ENCODE data around the gene DEF6. TPM values are rescaled to one million over a fixed set of nuclear protein-coding genes. Genes with fewer than 3 reads are reported as not detected.

The DEF6 gene
- total RNA-seq, 3 donors from 2014 or later: 4.8 to 14.2 (median 14.1) TPM

- H3K27ac ChIP-seq: no peak overlapping the region
- no peak overlapping the region for H3K4me3 ChIP-seq
- no peaks in the 10 kb centered on the region for H3K4me1 ChIP-seq
- H3K9me3 ChIP-seq: no peaks in the 10 kb centered on the region
- intact Hi-C loops (cut with DNase I; ENCODE audit: low total_unique reads): no loop called here
- no peaks in the 10 kb centered on the region for H3K36me3 ChIP-seq
- no peak for DNase-seq (ENCODE audit: low spot score in 2 of 2)
- H3K27me3 ChIP-seq: no peaks in the 10 kb centered on the region
- no peak for TF ChIP-seq POLR2AphosphoS5 (IDR thresholded peaks at IDR 0.05)
- no peak for TF ChIP-seq POLR2A (IDR thresholded peaks at IDR 0.05)
- no peak for TF ChIP-seq CTCF (IDR thresholded peaks at IDR 0.05)
These were observed 12.1 kb downstream of the DEF6 start for GRCh38 chr6:35309611-35310264.

GRCh38 chr6:35310265-35310831, 12.7 kb downstream of the DEF6 start:
- H3K36me3 ChIP-seq: no peaks in the 10 kb centered on the region
- H3K27me3 ChIP-seq: no peaks in the 10 kb centered on the region
- no peak for TF ChIP-seq POLR2AphosphoS5 (IDR thresholded peaks at IDR 0.05)
- no peak for TF ChIP-seq CTCF (IDR thresholded peaks at IDR 0.05)
- TF ChIP-seq POLR2A (IDR thresholded peaks at IDR 0.05): no peak
- no peaks in the 10 kb centered on the region for H3K9me3 ChIP-seq
- no peak for DNase-seq (ENCODE audit: low spot score in 2 of 2)
- no peak overlapping the region for H3K4me3 ChIP-seq
- no peaks in the 10 kb centered on the region for H3K4me1 ChIP-seq
- intact Hi-C loops (cut with DNase I; ENCODE audit: low total_unique reads): no loop called here
- no peak overlapping the region for H3K27ac ChIP-seq

DNA sequence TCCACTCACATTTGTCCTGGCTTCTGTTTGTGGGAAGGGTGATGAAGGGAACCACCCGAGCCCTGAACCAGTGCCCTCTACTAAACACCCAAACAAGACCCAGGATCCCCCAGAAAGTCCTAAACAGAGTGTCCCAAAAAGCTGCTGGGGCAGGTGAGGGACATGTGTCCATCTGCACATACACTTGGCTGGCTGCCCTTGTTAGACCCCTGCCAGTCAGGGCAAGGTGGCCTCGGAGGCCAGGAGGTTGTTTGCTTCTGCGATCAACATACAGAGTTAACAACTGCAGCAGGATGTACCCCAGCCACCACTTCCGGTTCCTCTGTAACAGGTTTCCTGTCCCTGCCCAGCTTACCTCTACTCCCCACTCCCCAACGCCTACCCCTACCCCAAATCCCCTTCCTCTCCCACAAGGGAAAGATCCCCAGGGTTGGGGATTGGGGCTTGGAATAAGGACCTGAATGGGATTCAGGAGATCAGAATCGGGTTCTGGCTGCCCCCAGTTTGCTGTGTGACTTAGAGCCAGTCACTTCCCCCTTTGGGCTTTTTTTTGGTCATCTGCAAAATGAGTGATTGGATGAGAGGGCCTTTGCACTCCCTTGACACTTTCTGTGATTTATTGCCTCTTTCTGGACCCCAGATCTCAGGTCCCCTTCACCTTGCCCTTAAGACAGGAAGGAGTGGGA, 13.9 kb downstream of the DEF6 start:
- Histone ChIP-seq H3K36me3 (no peaks in the 10 kb centered on the region), H3K9me3 (no peaks in the 10 kb centered on the region), H3K27ac (no peak overlapping the region), H3K4me1 (no peaks in the 10 kb centered on the region), H3K27me3 (no peaks in the 10 kb centered on the region), H3K4me3 (no peak overlapping the region)
- TF ChIP-seq POLR2A (IDR thresholded peaks at IDR 0.05) (no peak), POLR2AphosphoS5 (IDR thresholded peaks at IDR 0.05) (no peak), CTCF (IDR thresholded peaks at IDR 0.05) (no peak)
- intact Hi-C loops (cut with DNase I; ENCODE audit: low total_unique reads): no loop called here
- no peak for DNase-seq (ENCODE audit: low spot score in 2 of 2)

DNA sequence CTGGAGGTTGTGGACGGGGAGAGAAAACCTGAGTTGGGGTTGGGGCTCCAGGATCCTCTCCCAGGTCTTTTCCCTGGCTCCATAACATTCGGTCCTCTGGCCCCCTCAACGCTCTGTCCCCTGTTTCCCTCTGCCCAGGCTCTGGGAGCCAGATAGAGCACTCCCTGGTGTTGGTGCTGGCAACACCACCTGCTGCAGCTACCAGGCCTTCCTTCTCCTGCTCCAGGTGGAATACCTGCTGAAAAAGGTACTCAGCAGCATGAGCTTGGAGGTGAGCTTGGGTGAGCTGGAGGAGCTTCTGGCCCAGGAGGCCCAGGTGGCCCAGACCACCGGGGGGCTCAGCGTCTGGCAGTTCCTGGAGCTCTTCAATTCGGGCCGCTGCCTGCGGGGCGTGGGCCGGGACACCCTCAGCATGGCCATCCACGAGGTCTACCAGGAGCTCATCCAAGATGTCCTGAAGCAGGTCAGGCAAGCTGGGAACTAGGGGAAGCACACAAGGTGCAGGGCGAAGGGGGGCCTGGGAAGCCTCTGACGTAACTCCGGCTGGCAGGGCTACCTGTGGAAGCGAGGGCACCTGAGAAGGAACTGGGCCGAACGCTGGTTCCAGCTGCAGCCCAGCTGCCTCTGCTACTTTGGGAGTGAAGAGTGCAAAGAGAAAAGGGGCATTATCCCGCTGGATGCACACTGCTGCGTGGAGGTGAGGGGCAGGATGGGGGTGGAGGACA, 14.6 kb downstream of the DEF6 start:
- H3K9me3 ChIP-seq: no peaks in the 10 kb centered on the region
- intact Hi-C loops (cut with DNase I; ENCODE audit: low total_unique reads): no loop called here

DNA sequence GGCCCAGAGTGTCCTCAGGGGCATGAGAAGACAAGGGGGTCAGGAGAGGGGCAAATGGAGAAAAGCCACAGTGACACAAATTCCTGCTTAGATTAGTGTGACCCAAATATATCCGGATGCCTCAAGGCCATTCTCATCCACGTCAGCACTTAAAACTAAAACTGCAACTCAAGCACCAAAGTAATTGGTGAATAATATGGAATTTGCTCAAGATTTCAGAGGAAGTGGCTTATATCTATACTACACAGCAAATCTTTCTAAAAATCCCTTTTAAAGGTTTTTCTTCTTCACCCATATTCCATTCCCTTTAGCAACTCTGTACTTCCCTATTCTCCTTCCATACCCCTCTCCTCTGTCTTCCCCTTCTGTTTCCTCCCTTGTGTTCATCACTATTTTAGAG, 15.2 kb downstream of the DEF6 start:
- no peaks in the 10 kb centered on the region for H3K4me1 ChIP-seq
- H3K36me3 ChIP-seq: no peaks in the 10 kb centered on the region
- DNase-seq (ENCODE audit: low spot score in 2 of 2): no peak
- H3K4me3 ChIP-seq: no peak overlapping the region
- H3K9me3 ChIP-seq: no peaks in the 10 kb centered on the region
- TF ChIP-seq POLR2A (IDR thresholded peaks at IDR 0.05) (no peak), POLR2AphosphoS5 (IDR thresholded peaks at IDR 0.05) (no peak), CTCF (IDR thresholded peaks at IDR 0.05) (no peak)
- H3K27me3 ChIP-seq: no peaks in the 10 kb centered on the region
- intact Hi-C loops (cut with DNase I; ENCODE audit: low total_unique reads): no loop called here
- no peak overlapping the region for H3K27ac ChIP-seq

More for the DNA sequence above, 14.6 kb downstream of the DEF6 start:
- no peaks in the 10 kb centered on the region for H3K27me3 ChIP-seq
- H3K27ac ChIP-seq: peak overlapping the region in 1 of 2 donors; percentile 12
- no peak overlapping the region for H3K4me3 ChIP-seq
- no peaks in the 10 kb centered on the region for H3K36me3 ChIP-seq
- no peak for TF ChIP-seq POLR2A (IDR thresholded peaks at IDR 0.05)
- H3K4me1 ChIP-seq: no peaks in the 10 kb centered on the region
- DNase-seq (ENCODE audit: low spot score in 2 of 2): no peak
